HG02840 (cell line): ENCODE measurements around the gene TJAP1.
"Not testable (repeated sequence)": the region's sequence is repeated elsewhere in the genome, so short reads cannot be mapped to it uniquely, and the experiment has no call there.

Experiments
- ATAC-seq: cut with Tn5 transposase; IDR thresholded peaks from one replicate; pipeline ENCODE4 v1.9.1; 2021; ENCODE audit warnings: mild to moderate bottlenecking, moderate library complexity, moderate number of reproducible peaks; ENCODE audit not compliant: unreplicated experiment, low FRiP score

The TJAP1 gene

GRCh38 chr6:43452896-43453295, 24.5 kb upstream of the TJAP1 start:
- ATAC-seq: no peak

DNA sequence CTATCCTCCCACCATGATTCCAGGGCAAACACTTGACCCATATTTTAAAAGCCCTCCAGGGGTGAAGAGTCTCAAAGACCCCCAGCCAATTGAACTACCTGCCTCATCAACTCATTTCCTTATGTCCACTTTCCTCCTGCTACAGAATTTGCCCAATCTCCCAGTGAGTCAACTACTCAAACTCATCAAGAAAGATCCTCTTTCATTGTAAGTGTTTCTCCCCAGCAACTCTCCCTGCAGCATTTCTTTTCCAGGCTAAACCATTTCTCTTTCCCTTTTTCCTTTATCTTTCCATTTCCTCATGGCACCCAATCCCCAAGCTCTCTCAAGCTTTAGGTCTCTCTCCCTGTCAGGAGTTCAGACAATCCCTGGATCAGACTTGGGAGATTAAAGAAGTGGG, 23.5 kb upstream of the TJAP1 start:
- ATAC-seq: no peak

DNA sequence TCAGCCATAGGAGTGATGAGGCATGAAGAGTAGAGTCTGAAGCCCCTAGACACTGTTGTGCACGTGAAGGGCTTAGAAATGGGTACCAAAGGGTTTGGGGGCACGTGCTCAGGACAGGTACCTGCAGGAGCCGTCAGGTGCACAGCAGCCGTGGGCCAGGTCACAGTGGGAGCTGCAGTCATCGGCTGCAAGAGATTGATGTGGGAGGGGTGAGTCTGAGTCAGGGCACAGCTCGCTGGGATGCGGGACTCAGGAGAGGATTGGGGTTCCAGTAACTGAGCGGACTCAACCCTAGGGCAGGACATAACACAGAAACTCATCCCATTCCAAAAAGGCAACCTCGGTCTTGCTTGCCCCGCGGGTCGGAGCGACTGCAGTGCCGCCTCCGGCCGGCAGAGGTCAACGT, 23.1 kb upstream of the TJAP1 start:
- ATAC-seq: no peak

GRCh38 chr6:43454696-43455530, 22.5 kb upstream of the TJAP1 start:
- ATAC-seq: no peak

DNA sequence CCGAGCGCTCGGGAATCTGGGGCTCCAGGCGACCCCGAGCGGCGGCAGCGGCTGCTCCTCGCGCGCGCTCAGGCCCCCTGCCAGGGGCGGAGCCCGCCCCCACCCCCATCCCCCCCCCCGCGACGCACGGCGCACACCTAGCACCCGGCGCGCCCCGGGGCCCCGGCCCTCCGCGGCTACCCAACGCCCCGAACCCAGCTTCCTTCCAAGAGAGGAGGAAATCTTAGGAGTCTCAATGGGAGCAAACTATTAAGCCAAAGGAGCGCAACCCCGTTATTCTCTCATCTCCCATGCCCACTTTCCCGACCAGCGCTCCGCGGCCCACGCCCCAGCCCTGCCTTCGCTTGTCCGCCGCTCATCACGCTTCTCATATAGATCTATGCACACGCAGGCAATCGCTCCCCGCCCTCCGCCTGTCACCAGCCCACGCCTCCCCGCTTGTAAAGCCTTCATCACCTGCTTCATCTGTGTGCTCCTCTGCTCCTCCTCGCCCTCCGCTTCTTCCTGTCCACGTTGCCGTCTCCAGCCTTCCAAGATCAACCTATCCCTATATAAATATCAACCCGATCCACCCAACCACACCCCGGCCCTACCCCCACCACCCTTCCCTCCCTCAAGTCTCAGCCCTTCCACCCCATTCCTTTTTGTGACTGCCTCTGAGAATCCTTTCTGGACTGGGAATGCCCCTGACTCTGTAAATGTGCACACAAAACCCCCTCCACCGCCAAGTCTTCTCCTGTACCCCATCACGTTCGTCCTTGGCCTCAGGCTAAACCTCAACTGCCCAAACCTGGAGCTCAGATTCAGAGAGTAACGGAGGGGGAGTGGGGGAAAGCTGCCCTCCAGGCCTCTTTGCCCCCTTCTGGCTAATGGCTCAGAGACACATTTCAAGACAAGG, 21.6 kb upstream of the TJAP1 start, which contains the start of gene DLK2:
DLK2 (minus strand) TSS at position 18 of the 898 bp plus-strand sequence. CDS start 723 bp downstream, outside the sequence.
- ATAC-seq: no peak

GRCh38 chr6:43457643-43458042, 19.7 kb upstream of the TJAP1 start:
- ATAC-seq: no peak

DNA sequence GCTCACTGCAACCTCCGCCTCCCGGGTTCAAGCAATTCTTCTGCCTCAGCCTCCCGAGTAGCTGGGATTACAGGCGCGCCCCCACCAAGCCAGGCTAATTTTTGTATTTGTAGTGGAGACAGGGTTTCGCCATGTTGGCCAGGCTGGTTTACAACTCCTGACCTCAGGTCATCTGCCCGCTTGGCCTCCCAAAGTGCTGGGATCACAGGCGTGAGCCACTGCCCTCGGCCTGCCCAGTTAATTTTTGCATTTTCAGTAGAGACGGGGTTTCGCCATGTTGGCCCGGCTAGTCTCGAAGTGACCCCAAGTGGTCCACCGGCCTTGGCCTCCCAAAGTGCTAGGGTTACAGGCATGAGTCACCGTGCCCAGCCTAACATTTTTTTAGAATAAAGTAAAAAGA, 19.2 kb upstream of the TJAP1 start:
- not testable (repeated sequence) for ATAC-seq

GRCh38 chr6:43459535-43459934, 17.8 kb upstream of the TJAP1 start:
- no peak for ATAC-seq

DNA sequence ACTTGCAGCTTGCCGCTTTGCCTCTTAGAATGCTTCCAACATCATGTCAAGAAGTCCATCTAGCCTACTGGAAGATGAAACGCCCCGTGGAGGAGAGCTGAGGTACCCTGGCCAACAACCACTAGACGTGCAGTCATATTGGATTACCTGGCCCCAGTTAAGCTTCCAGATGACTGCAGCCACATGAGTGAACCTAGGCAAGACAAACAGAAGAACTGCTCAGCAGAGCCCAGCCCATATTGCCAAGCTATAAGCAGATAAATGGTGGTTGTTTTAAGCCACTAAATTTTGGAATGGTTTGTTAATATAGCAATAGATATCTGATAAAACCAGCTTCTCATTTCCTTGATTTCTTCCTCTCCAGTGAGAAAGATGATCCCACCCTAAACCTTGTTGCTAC, 17.3 kb upstream of the TJAP1 start:
- no peak for ATAC-seq

GRCh38 chr6:43461936-43462335, 15.4 kb upstream of the TJAP1 start:
- no peak for ATAC-seq

- no peak for ATAC-seq
These were observed 13.0 kb upstream of the TJAP1 start for GRCh38 chr6:43464337-43464736.

- ATAC-seq: no peak
These were observed 11.4 kb upstream of the TJAP1 start for GRCh38 chr6:43465948-43466347.

DNA sequence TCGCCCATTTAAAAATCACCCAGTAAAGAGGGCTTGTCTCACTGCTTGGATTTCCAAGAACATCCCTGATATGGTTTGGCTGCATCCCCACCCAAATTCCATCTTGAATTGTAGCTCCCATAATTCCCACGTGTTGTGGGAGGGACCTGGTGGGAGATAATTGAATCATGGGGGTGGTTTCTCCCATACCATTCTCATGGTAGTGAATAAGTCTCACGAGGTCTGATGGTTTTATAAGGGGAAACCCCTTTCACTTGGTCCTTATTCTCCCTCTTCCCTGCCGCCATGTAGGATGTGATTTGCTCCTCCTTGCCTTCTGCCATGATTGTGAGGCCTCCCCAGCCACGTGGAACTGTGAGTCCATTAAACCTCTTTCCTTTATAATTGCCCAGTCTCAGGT, 10.1 kb upstream of the TJAP1 start:
- not testable (repeated sequence) for ATAC-seq

DNA sequence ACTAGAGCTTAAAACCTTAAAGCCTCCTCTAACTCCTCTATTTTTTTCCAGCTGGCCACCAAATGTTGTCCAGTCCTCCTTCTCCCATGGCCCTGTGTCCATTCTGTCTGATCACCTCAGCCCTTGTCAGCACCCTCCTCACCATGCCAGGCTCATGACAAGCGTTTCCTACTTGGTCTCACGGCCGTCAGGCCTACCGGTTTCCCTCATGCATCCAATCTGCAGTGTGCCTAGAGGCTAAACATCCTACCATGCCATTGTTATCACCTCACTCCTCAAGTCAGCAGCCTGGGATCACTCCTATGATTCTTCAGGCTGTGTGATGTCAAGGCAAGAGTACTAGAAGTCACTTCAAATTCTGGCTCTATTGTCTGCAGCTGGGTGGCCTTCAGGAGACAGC, 9.6 kb upstream of the TJAP1 start:
- no peak for ATAC-seq

GRCh38 chr6:43468240-43468639, 9.1 kb upstream of the TJAP1 start:
- ATAC-seq: no peak

DNA sequence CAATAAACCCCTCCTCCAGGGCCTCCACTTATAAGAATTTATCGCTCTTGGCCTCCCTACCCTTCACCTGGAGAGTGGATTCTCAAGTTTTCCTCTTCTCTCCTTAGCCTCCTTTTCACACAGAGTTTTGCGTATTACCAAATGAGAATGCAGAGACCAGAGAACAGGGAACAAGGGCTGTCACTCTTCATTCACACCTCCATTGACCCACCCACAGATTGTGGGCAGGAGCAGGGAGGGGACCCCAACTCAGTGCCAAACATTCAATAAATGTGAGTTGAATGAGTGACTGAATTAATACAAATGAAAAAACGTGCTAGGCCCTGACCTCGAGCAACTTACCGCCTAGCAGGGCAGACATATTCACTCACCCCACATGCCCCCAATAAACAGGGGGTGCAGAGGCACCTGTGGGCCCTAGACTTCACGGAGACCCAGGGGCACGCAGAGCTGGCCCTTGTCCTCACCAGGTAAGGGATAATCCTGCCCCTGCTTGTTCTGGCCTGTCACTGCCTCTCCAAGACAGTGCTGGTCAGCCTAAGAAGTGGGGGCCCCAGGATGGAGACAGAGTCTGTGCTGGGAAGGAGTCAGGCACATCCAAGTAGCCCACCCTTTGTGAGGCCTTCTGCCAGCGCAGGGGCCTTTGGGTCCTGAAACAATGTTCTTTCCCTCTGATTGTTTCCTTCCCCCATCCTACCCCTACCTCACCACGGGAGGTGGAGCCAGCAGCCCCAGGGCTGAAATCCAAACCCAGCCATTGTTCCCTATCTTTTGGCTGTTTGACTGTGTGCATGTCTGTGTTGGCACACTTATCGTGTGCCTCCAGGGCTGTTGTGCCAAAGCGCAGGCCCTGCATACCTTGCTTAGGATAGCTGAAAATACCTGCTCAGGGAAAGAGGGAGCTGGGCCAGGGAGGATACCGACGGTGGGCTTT, 8.4 kb upstream of the TJAP1 start:
- no peak for ATAC-seq

DNA sequence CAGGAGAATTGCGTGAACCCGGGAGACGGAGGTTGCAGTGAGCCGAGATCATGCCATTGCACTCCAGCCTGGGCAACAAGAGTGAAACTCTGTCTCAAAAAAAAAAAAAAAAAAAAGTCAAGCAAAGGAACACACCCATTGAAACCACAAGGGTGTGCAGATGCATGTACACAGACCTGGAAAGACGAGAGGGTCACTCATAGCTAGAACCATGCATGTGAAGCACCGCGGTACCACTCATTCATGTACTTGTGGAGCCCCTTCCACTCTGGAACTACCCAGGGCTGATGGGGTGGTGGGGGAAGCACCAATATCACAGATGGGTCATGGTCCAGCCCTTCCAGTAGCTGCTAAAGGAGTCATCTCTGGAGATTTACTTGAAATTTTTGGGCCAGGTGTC, 7.4 kb upstream of the TJAP1 start:
- ATAC-seq: no peak

GRCh38 chr6:43471399-43471798, 6.0 kb upstream of the TJAP1 start:
- ATAC-seq: no peak

- ATAC-seq: no peak
These were observed 4.9 kb upstream of the TJAP1 start for GRCh38 chr6:43472515-43472914.

DNA sequence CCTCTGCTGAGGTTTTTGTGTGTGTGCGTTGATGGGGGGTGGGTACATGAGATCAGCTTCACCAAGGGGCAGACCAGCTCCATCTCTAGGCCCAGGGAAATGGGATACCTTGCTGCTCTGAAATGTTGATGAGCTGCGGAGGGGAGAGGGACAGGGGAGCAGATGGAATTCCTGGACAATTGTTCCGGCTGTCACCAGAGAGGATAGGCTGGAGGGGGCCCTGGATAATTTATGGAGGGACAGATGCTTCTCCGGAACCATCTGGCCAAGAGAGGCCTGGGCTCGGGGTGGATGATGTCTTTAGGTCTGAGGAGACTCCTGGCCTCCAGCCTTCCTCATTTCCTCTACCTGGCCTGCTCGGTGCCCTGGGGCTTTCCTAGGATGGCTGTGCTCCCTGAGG, 1.9 kb upstream of the TJAP1 start:
- ATAC-seq: no peak
